Activated T-cell treated with anti-CD3 and anti-CD28 coated beads for 4 hours (primary cell): Measurements from ENCODE around the gene FARSA.

ENCODE experiments used
- DNase-seq: peaks from one replicate; pipeline ENCODE4 v3.0.0-alpha.2; 2020

The FARSA gene

DNA sequence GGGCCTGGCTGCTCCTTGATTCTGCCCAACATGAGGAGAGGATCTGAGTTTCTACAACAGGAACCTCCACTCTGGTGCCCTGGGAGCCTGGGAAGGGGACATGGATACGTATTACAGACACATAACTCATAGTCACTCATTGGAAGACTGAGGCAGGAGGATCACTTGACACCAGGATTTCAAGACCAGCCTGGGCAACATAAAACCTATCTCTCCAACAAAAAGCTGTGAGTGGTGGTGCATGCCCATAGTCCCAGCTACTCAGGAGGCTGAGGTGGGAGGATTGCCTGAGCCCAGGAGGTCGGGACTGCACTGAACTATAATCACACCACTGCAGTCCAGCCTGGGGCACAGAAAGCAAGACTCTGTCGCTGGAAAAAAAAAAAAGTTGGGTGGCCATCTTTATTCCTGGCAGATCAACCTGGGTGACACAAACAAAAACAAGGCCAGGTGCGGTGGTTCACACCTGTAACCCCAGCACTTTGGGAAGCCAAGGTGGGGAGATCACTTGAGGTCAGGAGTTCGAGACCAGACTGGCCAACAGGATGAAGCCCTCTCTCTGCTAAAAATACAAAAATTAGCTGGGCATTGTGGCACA is 45.4 kb downstream of the FARSA start:
- no peak for DNase-seq

DNA sequence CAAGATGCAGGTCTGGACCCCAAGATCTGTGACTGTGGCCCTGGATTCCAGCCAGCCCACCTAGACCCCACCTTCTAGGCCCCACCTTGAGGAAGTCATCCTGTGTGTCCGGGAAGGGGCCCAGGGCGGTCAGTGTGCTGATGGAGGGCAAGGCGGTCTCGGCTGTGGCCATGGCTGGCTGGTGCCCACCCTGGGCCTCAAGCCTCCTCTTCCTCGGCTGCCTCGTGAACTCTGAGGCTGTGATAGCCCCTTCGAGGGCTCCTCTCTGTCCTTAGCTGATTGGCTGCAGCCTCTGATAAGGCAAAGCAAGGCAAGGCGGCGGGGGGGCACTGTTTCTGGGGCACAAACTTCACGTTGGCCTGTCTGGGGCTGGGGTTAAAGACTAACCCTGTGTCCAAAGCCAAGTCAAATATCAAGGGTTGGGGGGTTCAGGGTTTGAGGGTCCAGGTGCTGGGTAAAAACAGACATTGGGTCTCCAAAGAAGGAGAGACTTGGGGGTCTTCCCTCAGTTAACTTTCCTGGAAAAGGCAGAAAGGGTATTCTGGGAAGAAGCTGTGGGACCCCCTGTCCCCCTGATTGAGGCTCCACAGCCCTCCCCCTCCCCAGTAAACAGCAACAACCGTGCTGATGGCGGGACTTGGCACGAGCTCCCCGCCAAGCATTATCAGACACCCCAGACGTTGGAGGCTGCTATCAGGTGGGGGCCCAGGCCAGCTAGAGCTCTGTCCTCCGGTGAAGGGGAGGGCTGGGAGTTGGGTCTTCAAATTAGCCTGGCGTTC is 46.4 kb downstream of the FARSA start, which contains the start of gene KLF1:
Gene KLF1 (minus strand): TSS at position 233 of the 779 bp plus-strand sequence. CDS start 61 bp downstream, at position 172.
- no peak for DNase-seq

DNA sequence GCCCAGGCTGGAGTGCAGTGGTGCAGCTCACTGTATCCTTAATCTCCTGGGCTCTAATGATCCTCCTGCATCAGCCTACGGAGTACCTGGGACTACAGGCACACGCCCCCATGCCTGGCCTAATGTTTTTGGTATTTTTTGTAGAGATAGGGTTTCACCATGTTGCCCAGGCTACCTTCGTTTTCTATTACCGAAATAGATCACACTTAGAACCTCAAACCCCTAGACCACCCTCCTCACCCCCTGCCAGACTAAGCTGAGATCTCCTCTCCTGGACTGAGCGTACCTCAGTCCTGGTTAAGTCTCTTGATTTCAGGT is 46.9 kb downstream of the FARSA start:
- no peak for DNase-seq

DNA sequence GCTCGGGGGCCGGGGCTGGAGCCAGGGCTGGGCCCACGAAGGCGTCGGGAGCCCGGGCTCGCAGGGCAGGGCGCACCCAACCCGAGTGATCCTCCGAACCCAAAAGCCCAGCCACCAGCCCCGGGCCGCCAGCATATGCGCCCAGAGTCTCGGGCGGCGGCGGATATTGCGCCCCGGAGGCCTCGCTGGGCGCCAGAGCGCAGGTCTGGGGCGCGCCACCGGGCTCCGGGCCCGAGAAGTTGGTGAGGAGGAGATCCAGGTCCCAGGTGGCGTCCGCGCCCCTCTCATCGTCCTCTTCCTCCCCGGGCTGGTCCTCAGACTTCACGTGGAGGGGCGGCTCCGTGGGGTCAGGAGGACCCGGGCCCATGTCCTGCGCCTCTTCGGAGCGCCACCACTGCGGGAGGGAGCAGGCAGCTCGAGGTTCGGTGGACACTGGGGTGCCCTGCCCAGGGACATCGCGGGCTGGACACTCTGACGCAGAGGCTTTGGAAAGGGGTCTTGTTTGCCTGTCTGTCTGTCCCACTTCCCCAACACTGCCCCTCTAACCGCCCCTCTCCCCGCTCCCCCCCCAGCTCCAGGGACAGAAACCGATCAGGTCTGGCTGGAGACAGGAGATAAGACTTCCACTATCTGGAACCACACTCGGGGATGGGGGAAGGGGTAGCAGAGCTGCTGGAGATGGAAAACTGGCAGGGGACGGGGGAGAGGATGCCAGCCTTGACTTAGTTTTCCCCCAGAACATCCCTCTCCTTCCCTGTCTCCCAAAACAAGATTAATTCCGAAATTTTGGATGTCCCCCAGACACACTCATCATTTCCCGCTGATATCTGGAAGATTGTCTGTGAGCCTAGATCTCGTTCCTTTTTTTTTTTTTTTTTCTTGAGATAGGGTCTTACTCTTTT is 47.5 kb downstream of the FARSA start:
- no peak for DNase-seq

DNA sequence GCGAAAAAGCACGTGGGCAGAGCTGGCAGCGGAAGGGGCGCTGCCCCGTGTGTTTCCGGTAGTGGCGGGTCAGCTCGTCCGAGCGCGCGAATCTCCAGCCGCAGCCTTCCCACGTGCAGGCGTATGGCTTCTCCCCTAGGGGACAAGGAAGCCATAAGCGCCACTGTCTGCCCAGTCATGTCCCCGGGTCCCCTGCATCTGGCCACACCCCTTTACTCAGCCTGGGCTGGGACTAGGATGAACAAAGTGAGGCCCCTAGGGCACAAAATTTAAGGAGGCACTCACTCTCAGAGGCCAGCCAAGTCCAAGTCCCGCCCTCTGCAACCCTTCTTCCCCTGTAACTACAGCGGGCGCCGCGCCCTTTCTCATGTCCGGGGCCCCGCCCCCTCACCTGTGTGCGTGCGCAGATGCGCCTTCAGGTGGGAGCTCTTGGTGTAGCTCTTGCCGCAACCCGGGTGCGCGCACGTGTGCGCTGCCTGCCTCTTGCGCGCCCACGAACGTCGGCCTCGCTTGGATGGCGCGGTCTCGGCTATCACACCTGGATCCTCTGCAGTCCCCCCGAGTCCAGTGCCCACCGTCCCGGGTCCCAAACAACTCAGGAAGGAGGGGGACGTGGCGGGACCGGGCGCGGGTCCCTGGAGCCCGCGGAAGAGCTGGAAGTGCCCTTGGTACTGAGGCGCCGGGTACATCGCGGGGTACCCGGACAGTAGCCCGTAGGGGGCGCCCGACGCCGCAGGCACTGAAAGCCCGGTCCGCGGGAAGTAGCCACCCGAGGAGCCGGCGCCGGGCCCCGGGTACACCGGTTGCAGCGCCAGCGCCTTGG is 48.4 kb downstream of the FARSA start:
- DNase-seq: peak; percentile 81

DNA sequence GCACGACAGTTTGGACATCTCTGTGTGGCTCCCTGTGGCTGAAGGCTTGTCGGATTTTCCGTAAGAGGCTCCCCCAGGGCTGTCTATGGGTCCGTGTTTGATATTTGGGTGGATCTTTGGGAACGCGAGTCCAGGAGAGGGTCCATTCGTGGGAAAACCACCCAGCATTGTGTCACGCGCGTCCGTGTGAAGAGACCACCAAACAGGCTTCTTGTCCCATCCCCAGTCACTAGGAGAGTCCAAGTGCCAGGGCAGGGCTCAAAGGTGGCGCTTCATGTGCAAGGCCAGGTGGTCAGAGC is 48.9 kb downstream of the FARSA start:
- no peak for DNase-seq

DNA sequence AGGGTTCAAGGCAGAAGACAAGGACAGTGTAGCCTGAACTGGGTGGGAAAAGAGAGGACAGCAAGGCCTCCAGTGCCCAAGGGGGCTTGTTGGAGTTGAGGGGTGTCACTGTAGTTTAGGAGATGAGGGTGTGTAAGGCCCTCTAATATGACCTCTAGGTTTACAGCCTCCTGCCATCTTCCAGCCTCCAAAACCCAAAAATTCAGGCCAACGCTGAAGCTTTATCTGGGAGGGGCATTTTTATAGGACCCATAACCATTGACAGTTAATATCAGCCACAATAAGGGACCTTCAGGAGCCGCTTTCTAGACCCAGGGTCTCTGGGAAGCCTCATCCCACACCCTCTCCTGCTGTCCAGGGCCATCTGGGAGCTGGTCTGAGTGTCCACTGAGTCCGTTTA is 49.3 kb downstream of the FARSA start:
- DNase-seq: no peak

DNA sequence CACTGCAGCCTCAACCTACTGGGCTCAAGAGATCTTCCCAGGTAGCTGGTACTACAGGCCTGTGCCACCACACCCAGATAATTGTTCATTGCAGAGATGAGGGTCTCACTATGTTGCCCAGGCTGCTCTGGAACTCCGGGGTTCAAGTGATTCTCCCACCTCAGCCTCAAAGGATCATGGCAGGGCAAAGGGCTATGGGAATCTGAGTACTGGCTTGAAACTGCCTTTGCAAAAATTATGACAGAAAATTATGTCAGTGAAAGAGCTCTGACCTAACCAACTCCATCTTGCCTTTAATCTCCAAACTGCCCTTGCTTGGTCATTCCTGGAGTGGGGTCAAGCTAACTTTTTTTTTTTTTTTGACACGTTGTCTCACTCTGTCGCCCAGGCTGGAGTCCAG is 50.9 kb downstream of the FARSA start:
- no peak for DNase-seq

DNA sequence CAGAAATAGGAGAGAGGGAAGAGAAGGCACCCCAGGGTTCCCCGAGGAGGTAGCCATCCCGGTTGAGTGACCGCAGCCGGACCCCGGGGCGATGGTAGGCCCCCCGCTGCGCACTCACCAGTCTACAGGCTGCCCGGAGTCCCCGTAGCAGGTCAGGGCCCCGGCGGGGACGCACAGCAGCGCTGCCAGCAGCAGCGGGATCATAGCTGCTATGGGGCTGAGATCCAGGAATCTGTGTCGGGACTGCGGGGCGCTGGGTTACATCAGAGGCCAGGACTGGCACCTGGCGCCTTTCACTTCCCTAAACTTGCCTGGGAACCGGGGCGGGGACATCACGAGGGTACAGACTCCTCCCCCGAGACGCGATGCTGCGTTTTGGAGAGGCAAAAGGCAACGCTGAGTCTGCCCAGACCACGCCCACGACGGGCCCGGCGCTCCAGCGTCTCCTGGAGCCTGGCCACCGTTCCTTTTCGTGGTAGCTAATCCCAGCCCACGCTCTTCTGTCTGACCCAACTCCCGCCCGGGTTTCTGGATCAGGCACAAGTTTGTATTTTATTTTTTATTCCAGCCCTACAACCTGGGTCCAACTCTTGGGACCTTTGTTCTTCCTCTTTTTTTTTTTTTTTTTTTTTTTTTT is 52.2 kb downstream of the FARSA start, which contains the start of gene DNASE2:
Gene DNASE2 (minus strand): TSS at position 278 of the 637 bp plus-strand sequence. CDS start 74 bp downstream, at position 204.
- peak; percentile 79 for DNase-seq

DNA sequence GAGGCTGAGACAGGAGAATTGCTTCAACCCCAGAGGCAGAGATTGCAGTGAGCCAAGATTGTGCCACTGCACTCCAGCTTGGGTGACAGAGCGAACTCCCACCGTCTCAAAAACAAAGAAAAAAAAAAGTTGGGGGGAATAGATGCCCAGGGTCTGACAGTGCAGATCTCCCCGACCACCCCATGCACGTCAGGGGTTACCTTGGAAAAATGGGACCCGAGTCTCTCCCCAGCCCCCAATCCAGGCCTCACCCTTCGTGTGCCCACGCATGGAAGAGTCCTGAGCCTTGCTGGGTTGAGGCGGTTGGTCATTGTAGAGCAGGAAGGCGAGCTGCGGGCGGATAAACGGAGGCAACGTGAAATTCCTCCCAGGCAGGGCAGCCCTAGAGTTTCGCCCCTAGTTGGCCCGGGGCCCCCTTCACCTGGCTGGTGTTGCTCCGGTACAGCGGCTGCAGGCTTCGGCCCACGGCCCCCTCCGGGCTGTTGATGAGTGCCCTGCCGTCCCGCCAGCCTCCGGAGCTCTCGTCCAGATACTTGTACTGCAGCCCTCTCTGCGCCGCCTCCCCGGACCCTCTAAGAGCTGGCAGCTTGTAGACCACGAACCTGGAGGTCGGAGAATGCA is 52.9 kb downstream of the FARSA start:
- DNase-seq: no peak

DNA sequence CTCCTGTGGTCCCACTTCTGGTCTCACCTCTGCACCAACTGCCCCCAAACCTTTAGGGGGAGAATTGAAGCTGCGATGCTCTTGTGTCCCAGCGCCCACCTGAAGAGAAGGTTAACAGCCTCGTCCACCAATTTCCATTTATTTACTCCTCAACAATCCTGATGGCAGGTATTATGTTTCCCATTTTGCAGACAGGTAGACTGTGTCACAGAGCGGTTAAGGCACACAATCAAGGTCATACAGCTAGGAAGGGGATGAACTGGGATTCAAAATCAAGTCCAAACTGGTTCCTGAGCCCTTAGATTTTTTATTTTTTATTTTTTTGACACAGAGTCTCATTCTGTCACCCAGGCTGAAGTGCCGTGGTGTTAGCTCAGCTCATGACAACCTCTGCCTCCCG is 58.4 kb downstream of the FARSA start:
- DNase-seq: no peak

DNA sequence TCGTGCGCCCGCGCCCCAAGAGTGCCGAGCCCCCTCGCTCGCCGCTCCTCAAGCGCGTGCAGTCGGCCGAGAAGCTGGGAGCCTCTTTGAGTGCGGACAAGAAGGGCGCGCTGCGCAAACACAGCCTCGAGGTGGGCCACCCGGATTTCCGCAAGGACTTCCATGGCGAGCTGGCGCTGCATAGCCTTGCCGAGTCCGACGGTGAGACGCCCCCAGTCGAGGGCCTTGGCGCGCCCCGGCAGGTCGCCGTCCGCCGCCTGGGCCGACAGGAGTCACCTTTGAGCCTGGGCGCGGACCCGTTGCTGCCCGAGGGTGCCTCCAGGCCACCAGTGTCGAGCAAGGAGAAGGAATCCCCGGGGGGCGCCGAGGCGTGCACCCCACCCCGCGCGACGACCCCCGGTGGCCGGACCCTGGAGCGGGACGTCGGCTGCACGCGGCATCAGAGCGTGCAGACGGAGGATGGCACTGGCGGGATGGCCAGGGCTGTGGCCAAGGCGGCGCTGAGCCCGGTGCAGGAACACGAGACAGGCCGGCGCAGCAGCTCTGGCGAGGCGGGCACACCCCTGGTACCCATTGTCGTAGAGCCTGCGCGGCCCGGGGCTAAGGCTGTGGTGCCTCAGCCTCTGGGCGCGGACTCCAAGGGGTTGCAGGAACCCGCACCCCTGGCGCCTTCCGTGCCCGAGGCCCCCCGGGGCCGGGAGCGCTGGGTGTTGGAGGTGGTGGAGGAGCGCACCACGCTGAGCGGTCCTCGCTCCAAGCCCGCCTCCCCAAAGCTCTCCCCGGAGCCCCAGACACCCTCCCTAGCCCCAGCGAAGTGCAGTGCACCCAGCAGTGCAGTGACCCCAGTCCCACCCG is 59.4 kb downstream of the FARSA start:
- DNase-seq: no peak

DNA sequence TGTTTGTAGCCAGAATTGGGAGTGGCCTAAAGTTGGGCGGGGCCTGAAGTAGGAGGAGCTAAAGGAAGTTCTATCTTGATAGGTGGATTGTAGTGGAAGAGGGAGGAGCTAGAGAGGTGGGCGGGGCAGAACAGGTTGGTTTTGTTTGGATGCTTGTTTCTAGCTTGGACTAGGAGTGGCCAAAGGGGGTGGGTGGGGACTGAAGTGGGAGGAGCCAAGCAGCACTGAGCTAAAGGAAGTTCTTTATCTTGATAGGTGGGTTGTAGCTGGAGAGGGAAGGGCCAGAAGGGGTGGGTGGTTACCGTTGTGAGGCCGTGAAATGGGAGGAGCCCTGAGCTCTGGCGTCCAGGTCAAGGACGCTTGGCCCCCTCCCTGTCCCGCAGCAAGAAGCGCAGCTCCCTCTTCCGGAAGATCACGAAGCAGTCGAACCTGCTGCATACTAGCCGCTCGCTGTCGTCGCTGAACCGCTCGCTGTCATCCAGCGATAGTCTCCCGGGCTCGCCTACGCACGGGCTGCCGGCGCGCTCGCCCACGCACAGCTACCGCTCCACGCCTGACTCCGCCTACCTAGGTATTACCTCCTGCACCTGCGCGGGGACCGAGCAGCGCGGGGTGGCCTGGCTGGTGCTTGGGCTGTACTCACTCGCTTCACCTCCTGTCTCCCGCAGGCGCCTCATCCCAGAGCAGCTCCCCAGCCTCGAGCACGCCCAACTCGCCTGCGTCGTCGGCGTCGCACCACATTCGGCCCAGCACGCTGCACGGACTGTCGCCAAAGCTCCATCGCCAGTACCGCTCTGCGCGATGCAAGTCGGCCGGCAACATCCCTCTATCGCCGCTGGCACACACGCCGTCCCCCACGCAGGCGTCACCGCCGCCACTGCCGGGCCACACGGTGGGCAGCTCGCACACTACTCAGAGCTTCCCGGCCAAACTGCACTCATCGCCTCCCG is 60.3 kb downstream of the FARSA start:
- no peak for DNase-seq
